Measurements from ENCODE around the gene WNT7A. TPM values are rescaled to one million over a fixed set of nuclear protein-coding genes. Genes with fewer than 3 reads are reported as not detected.

The WNT7A gene
- total and polyA plus RNA-seq, 2 experiments from 2014 or later = not detected

DNA sequence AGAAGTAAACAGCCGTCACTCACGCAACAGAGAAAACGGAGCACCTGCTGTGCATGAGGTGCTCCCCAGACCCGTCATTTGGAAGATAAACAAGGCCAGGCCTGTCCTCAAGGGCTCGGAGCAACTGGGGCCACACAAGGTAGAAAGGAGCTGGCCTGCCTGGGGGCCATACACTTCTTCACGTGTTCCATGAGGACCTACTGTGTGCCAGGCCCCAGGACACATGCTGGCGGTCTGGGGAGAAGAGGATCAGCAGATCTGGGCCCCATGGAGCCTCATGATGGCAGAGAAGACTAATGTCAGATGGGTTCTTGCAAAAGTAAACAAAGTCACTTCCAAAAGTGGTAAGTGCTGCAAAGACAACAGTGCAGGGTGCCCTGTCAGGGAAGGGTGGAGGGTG, 14.3 kb downstream of the WNT7A start:
- no peak overlapping the region for H2AFZ ChIP-seq
- H3K9me3 ChIP-seq (ENCODE audit: low read depth) = no peaks in the 10 kb centered on the region
- no peaks in the 10 kb centered on the region for H4K20me1 ChIP-seq (ENCODE audit: insufficient read depth)
- in situ Hi-C loops (cut with MboI) = no loop called here
- H3F3A ChIP-seq (ENCODE audit: insufficient read depth) = no peaks in the 10 kb centered on the region
- no peak for TF ChIP-seq EZH2phosphoT487 (IDR thresholded peaks at IDR 0.05; ENCODE audit: insufficient read depth, low read depth)
- no peak for TF ChIP-seq EZH2 (IDR thresholded peaks at IDR 0.05; ENCODE audit: insufficient read depth, poor library complexity, severe bottlenecking)
- H3K4me1 ChIP-seq (ENCODE audit: insufficient read depth) = no peaks in the 10 kb centered on the region
- H3K27ac ChIP-seq = no peak overlapping the region
- 17 to 21% methylated on average over 7 of the region's 7 CpGs for WGBS, 2 experiments (ENCODE audit: low coverage in 1 of 2, low lambda C conversion rate in 2 of 2, missing lambda C conversion rate in 2 of 2)
- no peaks in the 10 kb centered on the region for H3K9me2 ChIP-seq (ENCODE audit: insufficient read depth)
- no peak for DNase-seq
- no peak overlapping the region for H3K4me3 ChIP-seq
- H3K79me2 ChIP-seq (ENCODE audit: insufficient read depth) = no peaks in the 10 kb centered on the region
- no peak overlapping the region for H3K4me2 ChIP-seq (ENCODE audit: unreplicated experiment)
- no peak overlapping the region for H3K9ac ChIP-seq
- peaks cover 11% of the 10 kb centered on the region for H3K27me3 ChIP-seq (replicated peaks; ENCODE audit: insufficient read depth)
- no peaks in the 10 kb centered on the region for H3K36me3 ChIP-seq (ENCODE audit: low read depth)

GRCh38 chr3:13865106-13865505, 14.8 kb downstream of the WNT7A start:
- 31 to 36% methylated on average over 4 of the region's 4 CpGs for WGBS, 2 experiments (ENCODE audit: low coverage in 1 of 2, low lambda C conversion rate in 2 of 2, missing lambda C conversion rate in 2 of 2)
- in situ Hi-C loops (cut with MboI) = no loop called here
- H3K9ac ChIP-seq = no peak overlapping the region
- no peak overlapping the region for H3K27ac ChIP-seq
- no peaks in the 10 kb centered on the region for H4K20me1 ChIP-seq (ENCODE audit: insufficient read depth)
- H3K79me2 ChIP-seq (ENCODE audit: insufficient read depth) = no peaks in the 10 kb centered on the region
- H3K4me1 ChIP-seq (ENCODE audit: insufficient read depth) = no peaks in the 10 kb centered on the region
- DNase-seq = no peak
- no peaks in the 10 kb centered on the region for H3K36me3 ChIP-seq (ENCODE audit: low read depth)
- H3K27me3 ChIP-seq (replicated peaks; ENCODE audit: insufficient read depth) = peaks cover 11% of the 10 kb centered on the region
- no peak overlapping the region for H3K4me2 ChIP-seq (ENCODE audit: unreplicated experiment)
- no peaks in the 10 kb centered on the region for H3F3A ChIP-seq (ENCODE audit: insufficient read depth)
- no peak overlapping the region for H3K4me3 ChIP-seq
- H3K9me2 ChIP-seq (ENCODE audit: insufficient read depth) = no peaks in the 10 kb centered on the region
- H2AFZ ChIP-seq = no peak overlapping the region
- H3K9me3 ChIP-seq (ENCODE audit: low read depth) = no peaks in the 10 kb centered on the region
- TF ChIP-seq EZH2phosphoT487 (IDR thresholded peaks at IDR 0.05; ENCODE audit: insufficient read depth, low read depth) = no peak
- no peak for TF ChIP-seq EZH2 (IDR thresholded peaks at IDR 0.05; ENCODE audit: insufficient read depth, poor library complexity, severe bottlenecking)

- Histone ChIP-seq H3K27me3 (replicated peaks; ENCODE audit: insufficient read depth) (peaks cover 11% of the 10 kb centered on the region), H3K36me3 (ENCODE audit: low read depth) (no peaks in the 10 kb centered on the region), H4K20me1 (ENCODE audit: insufficient read depth) (no peaks in the 10 kb centered on the region), H3K4me2 (ENCODE audit: unreplicated experiment) (no peak overlapping the region), H3K4me1 (ENCODE audit: insufficient read depth) (no peaks in the 10 kb centered on the region), H3K9ac (no peak overlapping the region), H3K27ac (no peak overlapping the region), H2AFZ (no peak overlapping the region), H3K9me2 (ENCODE audit: insufficient read depth) (no peaks in the 10 kb centered on the region), H3K79me2 (ENCODE audit: insufficient read depth) (no peaks in the 10 kb centered on the region), H3K9me3 (ENCODE audit: low read depth) (no peaks in the 10 kb centered on the region), H3F3A (ENCODE audit: insufficient read depth) (no peaks in the 10 kb centered on the region), H3K4me3 (no peak overlapping the region)
- DNase-seq = no peak
- 18 to 21% methylated on average over 10 of the region's 10 CpGs for WGBS, 2 experiments (ENCODE audit: low coverage in 1 of 2, low lambda C conversion rate in 2 of 2, missing lambda C conversion rate in 2 of 2)
- in situ Hi-C loops (cut with MboI) = no loop called here
- TF ChIP-seq EZH2phosphoT487 (IDR thresholded peaks at IDR 0.05; ENCODE audit: insufficient read depth, low read depth) = no peak
- TF ChIP-seq EZH2 (IDR thresholded peaks at IDR 0.05; ENCODE audit: insufficient read depth, poor library complexity, severe bottlenecking) = no peak
Observed at GRCh38 chr3:13863965-13864595, 15.8 kb downstream of the WNT7A start.

DNA sequence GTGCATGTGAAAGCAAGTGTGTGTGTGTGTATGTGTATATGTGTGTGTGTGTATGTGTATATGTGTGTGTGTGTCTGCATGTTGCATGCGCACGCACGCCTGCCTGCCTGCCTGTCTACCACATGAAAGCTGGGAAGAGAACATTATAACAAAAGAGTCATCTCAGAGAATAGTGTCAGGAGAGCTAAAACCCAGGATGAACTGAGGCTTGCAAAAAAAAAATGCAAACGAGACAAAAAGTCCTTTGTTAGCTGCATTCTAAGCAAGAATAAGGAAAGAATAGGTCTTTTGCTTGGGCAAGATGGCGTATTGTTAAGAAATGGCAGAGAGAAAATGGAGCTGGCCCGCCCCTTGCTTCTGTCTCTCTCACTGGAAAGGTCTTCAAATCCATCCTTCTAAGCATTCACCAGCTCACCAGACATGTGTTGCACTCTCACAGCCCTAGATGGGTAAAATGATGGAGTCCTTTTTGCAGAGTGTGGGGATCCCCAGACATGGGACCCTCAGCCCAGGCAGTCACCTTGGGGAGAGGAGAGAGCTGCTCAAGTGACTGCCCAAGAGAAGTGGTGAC, 16.4 kb downstream of the WNT7A start:
- Histone ChIP-seq H3K4me2 (ENCODE audit: unreplicated experiment) (no peak overlapping the region), H2AFZ (no peak overlapping the region), H3K36me3 (ENCODE audit: low read depth) (no peaks in the 10 kb centered on the region), H3F3A (ENCODE audit: insufficient read depth) (no peaks in the 10 kb centered on the region), H4K20me1 (ENCODE audit: insufficient read depth) (no peaks in the 10 kb centered on the region), H3K27me3 (replicated peaks; ENCODE audit: insufficient read depth) (peaks cover 11% of the 10 kb centered on the region), H3K79me2 (ENCODE audit: insufficient read depth) (no peaks in the 10 kb centered on the region), H3K9ac (no peak overlapping the region), H3K9me2 (ENCODE audit: insufficient read depth) (no peaks in the 10 kb centered on the region), H3K4me1 (ENCODE audit: insufficient read depth) (no peaks in the 10 kb centered on the region), H3K9me3 (ENCODE audit: low read depth) (no peaks in the 10 kb centered on the region), H3K4me3 (no peak overlapping the region), H3K27ac (no peak overlapping the region)
- 18 to 26% methylated on average over 6 of the region's 6 CpGs for WGBS, 2 experiments (ENCODE audit: low coverage in 1 of 2, low lambda C conversion rate in 2 of 2, missing lambda C conversion rate in 2 of 2)
- in situ Hi-C loops (cut with MboI) = no loop called here
- DNase-seq = no peak
- TF ChIP-seq EZH2phosphoT487 (IDR thresholded peaks at IDR 0.05; ENCODE audit: insufficient read depth, low read depth) = no peak
- TF ChIP-seq EZH2 (IDR thresholded peaks at IDR 0.05; ENCODE audit: insufficient read depth, poor library complexity, severe bottlenecking) = no peak
